Measurements from ENCODE around the gene SQSTM1. TPM values are rescaled to one million over a fixed set of nuclear protein-coding genes. Genes with fewer than 3 reads are reported as not detected.
A peak's percentile ranks its signal among the peaks of the same experiment; 100 is the strongest.

SQSTM1 gene
- total RNA-seq, 1 experiment from 2014 or later, result 985 TPM

GRCh38 chr5:179836225-179837019 lies 15.7 kb downstream of the SQSTM1 start:
- no peak overlapping the region for H3K4me3 ChIP-seq (ENCODE audit: low read depth in 2 of 2, low read length in 2 of 2)
- peaks cover 17% of the 10 kb centered on the region for H3K36me3 ChIP-seq (ENCODE audit: control insufficient read depth, insufficient read depth, low read length)
- POLR2A ChIA-PET, result interaction anchor here (0.8 kb wide), 1 partner anchor 14 kb away, joined by 5 read pairs; no protein-coding TSS in a partner anchor
- no peaks in the 10 kb centered on the region for H3K27me3 ChIP-seq (ENCODE audit: control insufficient read depth, insufficient read depth, low read length)
- DNase-seq (ENCODE audit: low read depth, low spot score), result no peak
- in situ Hi-C loops (cut with HindIII; ENCODE audit: low pct_unique_long_range_greater_than_20kb, low sequenced_read_pairs) (no loop called here), intact Hi-C loops (cut with micrococcal nuclease; ENCODE audit: unreplicated experiment) (no loop called here)
- 0 out of 2 replicates have a peak, but pooled peaks have one; percentile 16 for ATAC-seq
- H3K4me1 ChIP-seq (ENCODE audit: control insufficient read depth, insufficient read depth, low read length), result peaks cover 34% of the 10 kb centered on the region
- peak overlapping the region; percentile 48; the same call in 1 of the 2 replicates for H3K27ac ChIP-seq (ENCODE audit: low read length)
- CTCF ChIA-PET, result no interaction called here
- BruUV-seq (replicated peaks), result TSS peak; percentile 61
- TF ChIP-seq REST (IDR thresholded peaks at IDR 0.05; ENCODE audit: insufficient read depth in 1 of 2, low read depth in 2 of 2, low read length in 1 of 2) (no peak), SIN3A (IDR thresholded peaks at IDR 0.05; ENCODE audit: borderline replicate concordance, insufficient read depth, low read depth, low read length) (no peak), POLR2AphosphoS5 (IDR thresholded peaks at IDR 0.05; ENCODE audit: low read depth, low read length) (peak; percentile 35; the same call in 1 of the 2 replicates), TCF7L2 (IDR thresholded peaks at IDR 0.05; ENCODE audit: low read depth, low read length) (no peak), CTCF (IDR thresholded peaks at IDR 0.05) (no peak)
- H3K9me3 ChIP-seq (ENCODE audit: control insufficient read depth, insufficient read depth, low read depth, low read length), result no peaks in the 10 kb centered on the region

GRCh38 chr5:179837076-179838011 lies 16.6 kb downstream of the SQSTM1 start:
- DNase-seq (ENCODE audit: low read depth, low spot score) (no peak), ATAC-seq (no peak)
- Histone ChIP-seq H3K4me3 (ENCODE audit: low read depth in 2 of 2, low read length in 2 of 2) (no peak overlapping the region), H3K36me3 (ENCODE audit: control insufficient read depth, insufficient read depth, low read length) (peaks cover 17% of the 10 kb centered on the region), H3K27ac (ENCODE audit: low read length) (peak overlapping the region; percentile 48; the same call in 1 of the 2 replicates), H3K4me1 (ENCODE audit: control insufficient read depth, insufficient read depth, low read length) (peaks cover 34% of the 10 kb centered on the region), H3K27me3 (ENCODE audit: control insufficient read depth, insufficient read depth, low read length) (no peaks in the 10 kb centered on the region), H3K9me3 (ENCODE audit: control insufficient read depth, insufficient read depth, low read depth, low read length) (no peaks in the 10 kb centered on the region)
- intact Hi-C loops (cut with micrococcal nuclease; ENCODE audit: unreplicated experiment) (no loop called here), in situ Hi-C loops (cut with HindIII; ENCODE audit: low pct_unique_long_range_greater_than_20kb, low sequenced_read_pairs) (no loop called here)
- ChIA-PET CTCF (interaction anchor here (1.0 kb wide), 1 partner anchor 138 kb away, joined by 3 read pairs; no protein-coding TSS in a partner anchor), POLR2A (interaction anchor here (0.8 kb wide), 1 partner anchor 15 kb away, joined by 5 read pairs; no protein-coding TSS in a partner anchor)
- TF ChIP-seq CTCF (IDR thresholded peaks at IDR 0.05), result no peak
- TF ChIP-seq SIN3A (IDR thresholded peaks at IDR 0.05; ENCODE audit: borderline replicate concordance, insufficient read depth, low read depth, low read length), result peak; percentile 83; the same call in 1 of the 2 replicates
- TF ChIP-seq REST (IDR thresholded peaks at IDR 0.05; ENCODE audit: insufficient read depth in 1 of 2, low read depth in 2 of 2, low read length in 1 of 2), result 0 out of 4 replicates have a peak, but pooled peaks have one; percentile 47
- no peak; the same call in 1 of the 2 replicates for TF ChIP-seq POLR2AphosphoS5 (IDR thresholded peaks at IDR 0.05; ENCODE audit: low read depth, low read length)
- BruUV-seq (replicated peaks), result TSS peak; percentile 52

Measured in Panc1 (cell line).